ENCODE results near the gene PRKCE. TPM values are rescaled to one million over a fixed set of nuclear protein-coding genes. Genes with fewer than 3 reads are reported as not detected.

Gene PRKCE
- total and polyA plus RNA-seq, 2 donors (not counting 1 experiment from before 2014, with no cell fraction given) = 23.6 to 271 TPM

DNA sequence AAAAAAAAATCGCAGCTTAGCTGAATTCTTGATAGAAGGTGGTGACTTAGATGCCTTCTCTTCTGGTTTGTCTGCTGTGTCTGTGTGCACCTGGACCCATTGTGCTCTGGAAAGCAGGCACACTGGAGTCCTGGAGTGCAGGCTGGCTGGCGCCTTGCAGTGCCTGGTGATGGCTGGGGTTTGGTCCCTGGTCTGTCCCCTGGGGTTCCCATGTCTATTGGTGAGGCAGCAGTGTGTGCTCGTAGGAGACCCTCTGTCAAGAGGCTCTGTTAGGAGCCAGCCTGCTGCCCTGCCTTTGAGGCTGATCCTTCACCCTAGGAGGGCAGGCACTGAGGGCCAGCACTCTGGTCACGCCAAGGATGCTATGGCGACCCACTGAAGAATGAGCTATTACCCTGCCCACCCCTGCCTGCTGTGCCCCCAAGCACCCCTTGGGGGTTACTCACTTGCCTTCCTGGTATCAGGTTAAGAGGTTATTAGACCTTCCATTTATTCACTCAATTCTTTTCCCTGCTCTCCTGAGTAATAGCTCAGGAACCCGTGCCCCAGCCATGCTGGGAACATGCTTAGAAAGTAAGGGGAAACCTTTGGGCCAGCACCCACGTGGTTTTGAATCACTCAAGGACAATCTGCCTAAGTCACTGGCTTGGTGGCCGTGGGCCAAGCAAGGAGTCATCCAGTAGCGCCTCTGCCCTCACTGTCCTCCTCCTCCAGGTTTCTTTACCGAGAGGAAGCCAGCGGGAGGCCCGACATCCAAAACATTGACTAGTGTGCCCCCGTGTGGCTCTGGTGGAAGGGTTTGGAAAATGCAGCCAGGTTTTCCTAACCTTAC lies 284.5 kb downstream of the PRKCE start:
- Histone ChIP-seq H3K27ac (ENCODE audit: low read length in 2 of 2) (no peak overlapping the region), H3K9ac (ENCODE audit: low read length) (no peak overlapping the region), H2AFZ (ENCODE audit: insufficient read depth, low read depth, low read length, poor library complexity, severe bottlenecking) (no peak overlapping the region), H3K27me3 (replicated peaks in 1 of 4; ENCODE audit: control extremely low read depth in 1 of 4, control insufficient read depth in 3 of 4, insufficient read depth in 4 of 4, low read length in 3 of 4) (no peaks in the 10 kb centered on the region), H3K9me3 (ENCODE audit: control extremely low read depth in 1 of 3, control insufficient read depth in 2 of 3, insufficient read depth in 1 of 3, low read length in 2 of 3) (no peaks in the 10 kb centered on the region), H3K4me1 (ENCODE audit: control insufficient read depth in 2 of 2, insufficient read depth in 2 of 2, low read length in 2 of 2) (peaks cover 6 to 10% of the 10 kb centered on the region in 2 donors), H4K20me1 (ENCODE audit: control insufficient read depth, insufficient read depth, low read length, poor library complexity, severe bottlenecking) (peaks cover 38% of the 10 kb centered on the region), H3K4me2 (replicated peaks; ENCODE audit: low read depth, low read length, poor library complexity, severe bottlenecking) (peak overlapping the region; percentile 36), H3K36me3 (replicated peaks in 1 of 2; ENCODE audit: control extremely low read depth in 1 of 2, control insufficient read depth in 1 of 2, extremely low read depth in 1 of 2, insufficient read depth in 2 of 2, low read length in 1 of 2) (peaks cover 4 to 6% of the 10 kb centered on the region in 2 experiments), H3K79me2 (ENCODE audit: control insufficient read depth, insufficient read depth, low read length) (peaks cover 69% of the 10 kb centered on the region), H3K4me3 (ENCODE audit: control extremely low read depth in 1 of 5, extremely low read depth in 1 of 5, insufficient read depth in 1 of 5, low read depth in 2 of 5, low read length in 4 of 5) (no peak overlapping the region)
- H3K4me3 Mint-ChIP-seq = no peak overlapping the region
- ATAC-seq (ENCODE audit: low read depth) = peak; percentile 64
- ChIA-PET POLR2A (no interaction called here), CTCF (interaction anchor here (0.7 to 3.6 kb wide), 21 partner anchors 11 to 354 kb away, joined by 3 to 35 read pairs (median 4); partner anchors contain the start of gene PRKCE)
- H3K27ac Mint-ChIP-seq = no peak overlapping the region
- H3K4me1 Mint-ChIP-seq = peaks cover 18% of the 10 kb centered on the region
- peak; percentile 74 for DNase-seq
- intact Hi-C loops (cut with micrococcal nuclease) = loop anchor here (1.0 kb wide), 2 partner anchors 158 to 293 kb away; no protein-coding TSS in a partner anchor
- H3K27me3 Mint-ChIP-seq = no peaks in the 10 kb centered on the region
- 81% methylated on average over 7 of the region's 13 CpGs for WGBS (ENCODE audit: insufficient coverage)
- H3K9me3 Mint-ChIP-seq (ENCODE audit: insufficient read depth) = no peaks in the 10 kb centered on the region
- no peak for TF ChIP-seq EZH2 (IDR thresholded peaks at IDR 0.05; ENCODE audit: borderline replicate concordance, insufficient read depth, low read depth, low read length, poor library complexity, severe bottlenecking)
- TF ChIP-seq, protein P1, sequence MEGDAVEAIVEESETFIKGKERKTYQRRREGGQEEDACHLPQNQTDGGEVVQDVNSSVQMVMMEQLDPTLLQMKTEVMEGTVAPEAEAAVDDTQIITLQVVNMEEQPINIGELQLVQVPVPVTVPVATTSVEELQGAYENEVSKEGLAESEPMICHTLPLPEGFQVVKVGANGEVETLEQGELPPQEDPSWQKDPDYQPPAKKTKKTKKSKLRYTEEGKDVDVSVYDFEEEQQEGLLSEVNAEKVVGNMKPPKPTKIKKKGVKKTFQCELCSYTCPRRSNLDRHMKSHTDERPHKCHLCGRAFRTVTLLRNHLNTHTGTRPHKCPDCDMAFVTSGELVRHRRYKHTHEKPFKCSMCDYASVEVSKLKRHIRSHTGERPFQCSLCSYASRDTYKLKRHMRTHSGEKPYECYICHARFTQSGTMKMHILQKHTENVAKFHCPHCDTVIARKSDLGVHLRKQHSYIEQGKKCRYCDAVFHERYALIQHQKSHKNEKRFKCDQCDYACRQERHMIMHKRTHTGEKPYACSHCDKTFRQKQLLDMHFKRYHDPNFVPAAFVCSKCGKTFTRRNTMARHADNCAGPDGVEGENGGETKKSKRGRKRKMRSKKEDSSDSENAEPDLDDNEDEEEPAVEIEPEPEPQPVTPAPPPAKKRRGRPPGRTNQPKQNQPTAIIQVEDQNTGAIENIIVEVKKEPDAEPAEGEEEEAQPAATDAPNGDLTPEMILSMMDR (IDR thresholded peaks at IDR 0.05) = peak; percentile 60

DNA sequence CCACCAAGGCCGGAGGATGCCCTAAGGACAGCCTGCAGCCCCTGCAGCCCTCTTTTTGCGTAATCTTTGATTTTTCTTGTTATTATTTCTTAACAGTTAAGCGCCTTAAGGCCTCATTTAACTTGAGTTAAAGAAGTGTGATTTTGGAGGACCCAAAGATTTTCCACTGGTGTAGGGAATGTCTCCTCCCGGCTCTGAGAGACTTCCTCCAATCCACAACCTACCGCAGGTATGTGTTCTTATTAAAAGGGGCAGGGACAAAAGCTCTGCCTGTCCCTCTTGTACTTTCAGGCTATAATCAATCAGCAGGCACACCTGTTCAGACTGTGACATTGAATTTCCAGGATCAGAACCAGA lies 285.1 kb downstream of the PRKCE start:
- ATAC-seq (ENCODE audit: low read depth) = no peak
- H3K4me1 ChIP-seq (ENCODE audit: control insufficient read depth in 2 of 2, insufficient read depth in 2 of 2, low read length in 2 of 2) = peaks cover 6 to 10% of the 10 kb centered on the region in 2 donors
- Mint-ChIP-seq H3K27me3 (no peaks in the 10 kb centered on the region), H3K9me3 (ENCODE audit: insufficient read depth) (no peaks in the 10 kb centered on the region), H3K4me1 (peaks cover 13% of the 10 kb centered on the region), H3K27ac (no peak overlapping the region), H3K4me3 (no peak overlapping the region)
- no peaks in the 10 kb centered on the region for H3K9me3 ChIP-seq (ENCODE audit: control extremely low read depth in 1 of 3, control insufficient read depth in 2 of 3, insufficient read depth in 1 of 3, low read length in 2 of 3)
- no peak for DNase-seq
- no CpG with 5 or more reads among the region's 5 CpGs for WGBS (ENCODE audit: insufficient coverage)
- H3K27ac ChIP-seq (ENCODE audit: low read length in 2 of 2) = no peak overlapping the region
- H4K20me1 ChIP-seq (ENCODE audit: control insufficient read depth, insufficient read depth, low read length, poor library complexity, severe bottlenecking) = peaks cover 41% of the 10 kb centered on the region
- H3K4me3 ChIP-seq (ENCODE audit: control extremely low read depth in 1 of 5, extremely low read depth in 1 of 5, insufficient read depth in 1 of 5, low read depth in 2 of 5, low read length in 4 of 5) = no peak overlapping the region
- H3K27me3 ChIP-seq (replicated peaks in 1 of 4; ENCODE audit: control extremely low read depth in 1 of 4, control insufficient read depth in 3 of 4, insufficient read depth in 4 of 4, low read length in 3 of 4) = no peaks in the 10 kb centered on the region
- intact Hi-C loops (cut with micrococcal nuclease) = loop anchor here (1.0 kb wide), 2 partner anchors 158 to 293 kb away; no protein-coding TSS in a partner anchor
- H3K79me2 ChIP-seq (ENCODE audit: control insufficient read depth, insufficient read depth, low read length) = peaks cover 68% of the 10 kb centered on the region
- TF ChIP-seq, protein P1 (IDR thresholded peaks at IDR 0.05) = peak; percentile 6
- TF ChIP-seq EZH2 (IDR thresholded peaks at IDR 0.05; ENCODE audit: borderline replicate concordance, insufficient read depth, low read depth, low read length, poor library complexity, severe bottlenecking) = no peak
- H2AFZ ChIP-seq (ENCODE audit: insufficient read depth, low read depth, low read length, poor library complexity, severe bottlenecking) = no peak overlapping the region
- POLR2A ChIA-PET = no interaction called here
- CTCF ChIA-PET = interaction anchor here (0.9 to 3.6 kb wide), 15 partner anchors 20 to 355 kb away, joined by 3 to 35 read pairs (median 5); partner anchors contain the start of gene PRKCE
- no peak overlapping the region for H3K9ac ChIP-seq (ENCODE audit: low read length)
- H3K36me3 ChIP-seq (replicated peaks in 1 of 2; ENCODE audit: control extremely low read depth in 1 of 2, control insufficient read depth in 1 of 2, extremely low read depth in 1 of 2, insufficient read depth in 2 of 2, low read length in 1 of 2) = peaks cover 4 to 6% of the 10 kb centered on the region in 2 experiments
- H3K4me2 ChIP-seq (replicated peaks; ENCODE audit: low read depth, low read length, poor library complexity, severe bottlenecking) = no peak overlapping the region
